Measurements from ENCODE around the gene PTH2R. TPM values are rescaled to one million over a fixed set of nuclear protein-coding genes. Genes with fewer than 3 reads are reported as not detected.
"Not testable (repeated sequence)": the region's sequence is repeated elsewhere in the genome, so short reads cannot be mapped to it uniquely, and the experiment has no call there.

Gene PTH2R
- total and polyA plus RNA-seq, 8 donors, result 0.09 to 0.42 (median 0.14) TPM; not detected in 3

DNA sequence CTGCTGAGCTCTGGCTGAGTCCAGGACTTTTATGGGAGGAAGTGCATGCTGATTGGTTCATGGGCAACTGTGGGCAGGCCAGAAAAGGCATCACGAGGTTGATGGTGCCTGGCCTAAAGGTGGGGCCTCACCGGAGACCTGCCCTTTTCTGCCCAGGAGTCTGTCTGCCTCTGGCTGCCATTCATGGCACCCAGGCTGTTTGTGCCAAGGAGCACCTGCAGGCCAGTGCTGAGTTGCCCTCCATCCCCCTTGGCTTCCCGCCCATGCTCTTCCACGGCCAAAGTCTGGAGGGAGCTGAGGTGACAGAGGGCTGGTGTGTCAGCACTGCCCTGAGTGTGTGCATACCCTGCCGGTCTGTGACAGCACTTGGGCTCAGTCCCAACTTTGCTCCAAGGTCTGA is 123.2 kb downstream of the PTH2R start:
- H3K4me3 ChIP-seq, result no peak overlapping the region

GRCh38 chr2:208531361-208531760 is 124.8 kb downstream of the PTH2R start:
- no peak for TF ChIP-seq CTCF (IDR thresholded peaks at IDR 0.05)
- no peak for DNase-seq
- Histone ChIP-seq H3K27ac (no peak overlapping the region), H3K27me3 (no peaks in the 10 kb centered on the region), H3K4me3 (no peak overlapping the region), H3K9me3 (peaks cover 0 to 5% of the 10 kb centered on the region in 2 donors), H3K36me3 (no peaks in the 10 kb centered on the region), H3K4me1 (no peaks in the 10 kb centered on the region)
- intact Hi-C loops (cut with DNase I), result no loop called here
- ATAC-seq, result no peak

More for the DNA sequence above, 123.2 kb downstream of the PTH2R start:
- H3K27me3 ChIP-seq, result no peaks in the 10 kb centered on the region
- no peaks in the 10 kb centered on the region for H3K36me3 ChIP-seq
- no peak for TF ChIP-seq CTCF (IDR thresholded peaks at IDR 0.05)
- H3K9me3 ChIP-seq, result no peaks in the 10 kb centered on the region
- H3K4me1 ChIP-seq, result no peaks in the 10 kb centered on the region
- no peak overlapping the region for H3K27ac ChIP-seq
- intact Hi-C loops (cut with DNase I), result no loop called here
- no peak for DNase-seq
- ATAC-seq, result no peak

DNA sequence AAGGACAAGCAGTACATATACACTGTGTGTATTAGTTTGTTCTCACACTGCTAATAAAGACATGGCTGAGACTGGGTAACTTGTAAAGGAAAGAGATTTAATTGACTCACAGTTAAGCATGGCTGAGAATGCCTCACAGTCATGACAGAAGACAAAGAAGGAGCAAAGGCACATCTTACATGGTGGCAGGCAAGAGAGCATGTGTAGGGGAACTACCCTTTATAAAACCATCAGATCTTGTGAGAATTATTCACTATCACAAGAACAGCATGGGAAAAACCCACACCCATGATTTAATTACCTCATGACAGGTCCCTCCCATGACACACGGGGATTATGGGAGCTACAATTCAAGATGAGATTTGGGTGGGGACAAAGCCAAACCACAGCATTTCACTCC is 129.0 kb downstream of the PTH2R start:
- H3K4me3 ChIP-seq; ATAC-seq; H3K27me3 ChIP-seq; intact Hi-C loops (cut with DNase I); H3K36me3 ChIP-seq; DNase-seq; H3K4me1 ChIP-seq; H3K27ac ChIP-seq; H3K9me3 ChIP-seq: not testable (repeated sequence)

DNA sequence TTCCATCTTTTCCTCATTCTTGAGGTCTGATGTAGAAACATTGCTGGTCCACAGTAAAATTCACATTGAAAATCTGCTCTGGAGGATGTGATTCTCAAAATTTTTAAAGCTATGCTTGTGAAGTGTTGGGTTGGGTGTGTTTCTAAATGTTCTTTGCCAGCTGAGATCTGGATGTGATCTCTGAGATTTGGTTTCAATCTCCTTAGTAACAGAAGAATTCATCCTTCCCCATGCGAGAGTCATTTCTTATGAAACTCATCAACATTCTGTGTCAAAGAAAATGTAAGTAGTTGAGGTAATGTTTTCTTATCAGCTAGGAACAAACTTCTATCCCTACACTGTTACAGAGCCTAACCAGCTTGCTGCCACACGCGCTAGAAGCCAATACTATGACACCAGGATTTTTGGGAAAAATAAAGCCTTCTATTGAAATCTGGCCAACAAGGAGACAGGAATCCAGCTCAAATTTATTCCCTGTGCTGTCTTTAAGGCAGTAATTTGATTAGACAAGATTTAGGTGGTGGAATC is 134.9 kb downstream of the PTH2R start:
- intact Hi-C loops (cut with DNase I), result no loop called here
- Histone ChIP-seq H3K4me3 (no peak overlapping the region), H3K27ac (no peak overlapping the region), H3K4me1 (no peaks in the 10 kb centered on the region), H3K9me3 (peaks cover 0 to under 1% of the 10 kb centered on the region in 2 donors), H3K27me3 (no peaks in the 10 kb centered on the region), H3K36me3 (no peaks in the 10 kb centered on the region)
- DNase-seq (no peak), ATAC-seq (no peak)
- no peak for TF ChIP-seq CTCF (IDR thresholded peaks at IDR 0.05)

DNA sequence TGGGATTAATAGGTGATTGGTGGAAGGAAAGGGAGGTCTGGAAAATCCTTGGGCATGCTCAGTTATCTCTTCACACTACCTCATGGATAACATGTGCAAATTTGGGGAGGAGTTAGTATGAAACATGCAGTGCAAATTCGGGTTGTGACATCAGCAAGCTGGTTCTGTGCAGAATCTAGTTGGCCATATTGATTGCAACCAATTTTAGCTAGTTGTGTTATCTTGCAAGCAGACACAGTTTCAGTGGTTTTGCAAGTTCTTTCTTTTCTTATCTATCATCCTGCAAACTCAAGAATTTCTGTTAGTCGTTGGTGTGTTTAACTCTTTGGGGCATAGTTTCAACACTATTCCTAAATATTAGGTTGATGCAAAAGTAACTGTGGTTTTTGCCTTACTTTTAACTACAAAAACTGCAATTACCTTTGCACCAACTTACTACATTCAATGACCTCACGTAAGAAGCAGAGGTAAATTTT is 135.4 kb downstream of the PTH2R start:
- no peaks in the 10 kb centered on the region for H3K27me3 ChIP-seq
- TF ChIP-seq CTCF (IDR thresholded peaks at IDR 0.05), result no peak
- DNase-seq, result no peak
- no peak overlapping the region for H3K27ac ChIP-seq
- no peak for ATAC-seq
- no peaks in the 10 kb centered on the region for H3K9me3 ChIP-seq
- H3K36me3 ChIP-seq, result no peaks in the 10 kb centered on the region
- H3K4me3 ChIP-seq, result no peak overlapping the region
- intact Hi-C loops (cut with DNase I), result no loop called here
- H3K4me1 ChIP-seq, result no peaks in the 10 kb centered on the region

DNA sequence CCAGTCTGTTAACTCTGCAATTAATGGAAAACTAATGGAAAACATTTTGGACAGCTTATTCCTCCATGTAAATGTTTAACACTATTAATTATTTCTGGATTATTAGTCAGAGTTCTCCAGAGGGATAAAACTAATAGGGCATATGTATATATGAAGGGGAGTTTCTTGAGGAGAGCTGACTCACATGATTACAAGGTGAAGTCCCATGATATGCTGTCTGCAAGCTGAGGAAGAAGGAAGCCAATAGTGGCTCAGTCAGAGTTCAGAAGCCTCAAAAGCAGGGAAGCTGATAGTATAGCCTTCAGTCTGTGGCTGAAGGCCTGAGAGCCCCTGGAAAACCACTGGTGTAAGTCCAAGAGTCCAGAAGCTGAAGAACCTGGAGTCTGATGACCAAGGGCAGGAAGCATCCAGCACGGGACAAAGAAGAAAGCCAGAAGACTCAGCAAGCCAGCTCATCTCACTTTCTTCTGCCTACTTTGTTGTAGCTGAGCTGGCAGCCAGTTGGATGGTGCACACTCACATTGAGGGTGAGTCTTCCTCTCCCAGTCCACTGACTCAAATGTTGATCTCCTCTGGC is 136.0 kb downstream of the PTH2R start:
- H3K27me3 ChIP-seq, result no peaks in the 10 kb centered on the region
- H3K4me3 ChIP-seq, result no peak overlapping the region
- no peak for DNase-seq
- no peaks in the 10 kb centered on the region for H3K9me3 ChIP-seq
- intact Hi-C loops (cut with DNase I), result no loop called here
- ATAC-seq, result no peak
- no peak overlapping the region for H3K27ac ChIP-seq
- no peaks in the 10 kb centered on the region for H3K4me1 ChIP-seq
- H3K36me3 ChIP-seq, result no peaks in the 10 kb centered on the region
- no peak for TF ChIP-seq CTCF (IDR thresholded peaks at IDR 0.05)
